IPS-NIHi11 (cell line): Measurements from ENCODE around the gene SLC27A1.
"Not testable (repeated sequence)": the region's sequence is repeated elsewhere in the genome, so short reads cannot be mapped to it uniquely, and the experiment has no call there.

Source experiments
- DNase-seq: peaks from one replicate; pipeline ENCODE4 v3.0.0; 2012; ENCODE audit warnings: mixed read lengths, low spot score

Gene SLC27A1

GRCh38 chr19:17486545-17487240 lies 16.4 kb downstream of the SLC27A1 start:
- DNase-seq, result no peak

GRCh38 chr19:17487284-17488121 lies 17.2 kb downstream of the SLC27A1 start:
- DNase-seq, result peak; percentile 58

GRCh38 chr19:17488593-17489391 lies 18.5 kb downstream of the SLC27A1 start:
- peak; percentile 89 for DNase-seq

DNA sequence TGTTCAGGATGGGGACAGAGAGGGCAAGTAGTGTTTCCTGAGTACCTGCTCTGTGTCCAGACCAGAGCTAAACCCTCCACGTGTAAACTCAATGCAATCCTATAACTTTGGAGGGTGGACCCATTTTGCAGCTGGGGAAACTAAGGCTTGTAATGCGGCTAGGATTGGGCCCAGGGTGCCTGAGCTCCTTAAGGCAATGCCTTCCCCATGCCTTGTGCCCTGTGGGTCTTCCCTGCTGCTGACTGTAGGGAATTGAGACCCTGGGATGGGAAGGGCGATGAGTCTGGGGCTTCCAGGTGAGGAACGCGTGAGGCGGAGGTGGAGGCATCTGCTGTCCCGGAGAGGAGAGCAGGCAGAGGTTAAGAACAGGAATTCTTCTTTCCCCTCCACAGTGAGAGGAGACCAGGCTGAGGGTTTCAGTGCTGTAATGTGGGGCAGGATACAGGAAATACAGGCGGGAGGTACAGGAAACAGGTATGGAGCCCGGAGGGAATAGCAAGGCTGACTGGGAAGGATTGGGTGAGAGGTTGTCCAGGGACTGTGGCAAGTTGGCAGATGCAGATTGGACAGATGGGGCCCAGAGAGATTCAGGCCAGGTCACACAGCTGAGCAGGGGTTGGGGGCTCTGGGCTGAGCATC lies 19.2 kb downstream of the SLC27A1 start:
- DNase-seq, result no peak

GRCh38 chr19:17490411-17490810 lies 20.1 kb downstream of the SLC27A1 start:
- no peak for DNase-seq

DNA sequence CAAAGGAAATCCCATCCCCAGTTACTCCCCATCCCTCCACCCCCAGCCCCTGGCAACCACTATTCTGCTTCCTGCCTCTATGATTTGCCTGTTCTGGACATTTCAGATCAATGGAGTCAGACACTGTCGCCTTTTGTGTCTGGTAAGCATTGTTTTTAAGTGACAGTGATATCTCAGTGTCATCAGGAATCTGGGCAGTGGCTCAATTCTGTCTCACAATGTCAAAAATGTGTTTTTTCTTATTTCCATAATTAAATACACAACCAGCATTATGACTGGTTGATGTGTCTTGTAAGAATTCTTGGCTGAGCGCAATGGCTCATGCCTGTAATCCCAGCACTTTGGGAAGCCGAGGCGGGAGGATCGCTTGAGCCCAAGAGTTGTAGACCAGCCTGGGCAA lies 21.0 kb downstream of the SLC27A1 start:
- DNase-seq, result no peak

GRCh38 chr19:17495639-17496296 lies 25.4 kb downstream of the SLC27A1 start:
- DNase-seq, result no peak

DNA sequence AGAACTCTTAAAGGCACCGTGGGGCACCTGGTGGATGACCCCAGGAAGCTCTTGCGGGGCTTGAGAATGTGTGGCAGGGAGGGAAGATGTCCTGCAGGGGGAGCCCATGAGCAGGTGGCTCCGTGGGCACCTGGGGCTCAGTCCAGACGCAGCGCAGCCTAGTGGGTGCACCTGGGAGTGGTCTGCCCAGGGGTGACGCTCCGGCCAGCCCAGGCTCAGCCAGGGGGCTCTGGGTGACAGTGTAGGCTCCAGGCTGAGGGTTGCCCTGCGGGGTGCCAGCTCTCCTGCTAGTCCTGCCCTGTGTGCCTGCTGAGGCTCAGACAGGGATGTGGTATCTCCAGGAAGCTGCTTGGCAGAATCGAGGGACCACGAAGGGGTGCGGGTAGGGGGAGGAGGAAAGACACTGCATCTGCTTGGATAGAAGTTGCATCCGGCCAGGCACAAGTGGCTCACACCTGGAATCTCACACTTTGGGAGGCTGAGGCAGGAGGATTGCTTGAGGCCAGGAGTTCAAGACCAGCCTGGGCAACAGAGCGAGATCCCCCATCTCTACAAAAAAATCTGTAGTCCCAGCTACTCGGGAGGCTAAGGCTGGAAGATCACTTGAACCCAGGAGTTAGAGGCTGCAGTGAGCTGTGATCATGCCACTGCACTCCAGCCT lies 26.1 kb downstream of the SLC27A1 start:
- DNase-seq, result peak; percentile 89

- no peak for DNase-seq
Measured at GRCh38 chr19:17497149-17497798, 26.9 kb downstream of the SLC27A1 start.

DNA sequence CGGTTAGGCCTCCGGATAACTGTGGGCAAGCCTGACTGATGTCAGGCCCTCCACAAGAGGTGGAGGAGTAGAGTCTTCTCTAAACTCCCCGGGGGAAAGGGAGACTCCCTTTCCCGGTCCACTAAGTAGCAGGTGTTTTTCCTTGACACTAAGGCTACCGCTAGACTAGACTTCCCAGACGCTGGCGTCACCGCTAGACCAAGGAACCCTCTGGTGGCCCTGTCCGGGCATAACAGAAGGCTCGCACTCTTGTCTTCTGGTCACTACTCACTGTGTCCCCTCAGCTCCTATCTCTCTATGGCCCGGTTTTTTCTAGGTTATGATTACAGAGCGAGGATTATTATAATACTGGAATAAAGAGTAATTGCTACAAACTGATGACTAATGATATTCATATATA lies 28.7 kb downstream of the SLC27A1 start:
- DNase-seq, result not testable (repeated sequence)

- DNase-seq, result no peak
Measured at GRCh38 chr19:17499648-17500446, 29.5 kb downstream of the SLC27A1 start.

GRCh38 chr19:17500447-17501198 lies 30.3 kb downstream of the SLC27A1 start:
- DNase-seq, result no peak

- no peak for DNase-seq
Measured at GRCh38 chr19:17503240-17503639, 32.9 kb downstream of the SLC27A1 start.

DNA sequence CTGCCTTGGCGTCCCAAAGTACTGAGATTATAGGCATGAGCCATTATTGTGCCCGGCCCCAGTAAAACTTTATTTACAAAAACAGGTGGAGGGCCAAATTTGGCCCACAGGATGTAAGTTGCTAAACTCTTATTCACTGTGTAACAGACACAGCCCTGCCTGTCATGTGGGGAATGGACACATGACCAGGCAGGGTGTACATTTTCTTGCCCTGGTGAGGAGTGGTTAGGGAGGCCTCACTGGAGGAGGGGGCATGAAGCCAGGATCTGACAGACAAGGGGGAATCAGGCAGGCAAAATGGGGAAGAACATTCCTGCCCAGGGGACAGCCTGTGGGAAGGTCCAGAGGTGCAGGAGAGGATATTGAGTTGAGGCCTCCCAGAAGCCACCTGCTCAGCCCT lies 33.7 kb downstream of the SLC27A1 start:
- no peak for DNase-seq

GRCh38 chr19:17504456-17504855 lies 34.1 kb downstream of the SLC27A1 start:
- no peak for DNase-seq

- no peak for DNase-seq
Measured at GRCh38 chr19:17505223-17505622, 34.9 kb downstream of the SLC27A1 start.

GRCh38 chr19:17506745-17507144 lies 36.4 kb downstream of the SLC27A1 start:
- no peak for DNase-seq

DNA sequence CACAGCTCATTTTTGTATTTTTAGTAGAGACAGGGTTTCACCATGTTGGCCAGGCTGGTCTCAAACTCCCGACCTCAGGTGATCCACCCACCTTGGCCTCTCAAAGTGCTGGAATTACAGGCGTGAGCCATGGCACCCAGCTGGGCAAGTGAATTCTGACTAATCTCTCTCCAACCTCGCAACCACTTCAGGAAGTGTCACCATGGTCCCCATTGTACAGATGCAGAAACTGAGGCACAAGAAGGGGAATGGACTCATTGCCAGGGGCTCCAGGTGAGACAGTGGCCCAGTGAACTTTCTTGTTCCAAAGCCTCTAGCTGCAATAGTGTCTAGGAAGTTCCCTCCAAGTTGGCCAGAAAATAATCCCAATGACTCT lies 38.2 kb downstream of the SLC27A1 start:
- not testable (repeated sequence) for DNase-seq
